ENCODE measurements around the gene TCF7L1. TPM values are rescaled to one million over a fixed set of nuclear protein-coding genes. Genes with fewer than 3 reads are reported as not detected.
A peak's percentile ranks its signal among the peaks of the same experiment; 100 is the strongest.

The TCF7L1 gene
- total RNA-seq, 1 donor from 2014 or later: 1.3 TPM

GRCh38 chr2:85245891-85246290, 112.7 kb downstream of the TCF7L1 start:
- no peaks in the 10 kb centered on the region for H3K27me3 ChIP-seq (ENCODE audit: control insufficient read depth, insufficient read depth, low read length)
- no peak for TF ChIP-seq CTCF (IDR thresholded peaks at IDR 0.05; ENCODE audit: insufficient read depth, low read length, severe bottlenecking)
- H3K36me3 ChIP-seq (ENCODE audit: control insufficient read depth, insufficient read depth, low read length): peaks cover 2% of the 10 kb centered on the region
- H3K4me3 ChIP-seq (ENCODE audit: low read depth, low read length): no peak overlapping the region
- DNase-seq (ENCODE audit: low read depth) (no peak), FAIRE-seq (no peak)

GRCh38 chr2:85246348-85246747, 113.2 kb downstream of the TCF7L1 start:
- Histone ChIP-seq H3K27me3 (ENCODE audit: control insufficient read depth, insufficient read depth, low read length) (no peaks in the 10 kb centered on the region), H3K36me3 (ENCODE audit: control insufficient read depth, insufficient read depth, low read length) (peaks cover 2% of the 10 kb centered on the region), H3K4me3 (ENCODE audit: low read depth, low read length) (no peak overlapping the region)
- peak; percentile 52 for DNase-seq (ENCODE audit: low read depth)
- TF ChIP-seq CTCF (IDR thresholded peaks at IDR 0.05; ENCODE audit: insufficient read depth, low read length, severe bottlenecking): no peak
- no peak for FAIRE-seq

- DNase-seq (ENCODE audit: low read depth) (no peak), FAIRE-seq (no peak)
- no peak for TF ChIP-seq CTCF (IDR thresholded peaks at IDR 0.05; ENCODE audit: insufficient read depth, low read length, severe bottlenecking)
Observed at GRCh38 chr2:85247610-85248009, 114.4 kb downstream of the TCF7L1 start.

GRCh38 chr2:85248773-85249509, 115.7 kb downstream of the TCF7L1 start:
- H3K4me3 ChIP-seq (ENCODE audit: low read depth, low read length): no peak overlapping the region
- peak; percentile 96 for DNase-seq (ENCODE audit: low read depth)
- no peaks in the 10 kb centered on the region for H3K36me3 ChIP-seq (ENCODE audit: control insufficient read depth, insufficient read depth, low read length)
- no peaks in the 10 kb centered on the region for H3K27me3 ChIP-seq (ENCODE audit: control insufficient read depth, insufficient read depth, low read length)
- no peak for FAIRE-seq
- no peak for TF ChIP-seq CTCF (IDR thresholded peaks at IDR 0.05; ENCODE audit: insufficient read depth, low read length, severe bottlenecking)

More at GRCh38 chr2:85247610-85248009, 114.4 kb downstream of the TCF7L1 start:
- H3K36me3 ChIP-seq (ENCODE audit: control insufficient read depth, insufficient read depth, low read length): no peaks in the 10 kb centered on the region
- no peak overlapping the region for H3K4me3 ChIP-seq (ENCODE audit: low read depth, low read length)
- no peaks in the 10 kb centered on the region for H3K27me3 ChIP-seq (ENCODE audit: control insufficient read depth, insufficient read depth, low read length)

GRCh38 chr2:85250045-85250444, 116.9 kb downstream of the TCF7L1 start:
- Histone ChIP-seq H3K36me3 (ENCODE audit: control insufficient read depth, insufficient read depth, low read length) (no peaks in the 10 kb centered on the region), H3K4me3 (ENCODE audit: low read depth, low read length) (no peak overlapping the region), H3K27me3 (ENCODE audit: control insufficient read depth, insufficient read depth, low read length) (no peaks in the 10 kb centered on the region)
- DNase-seq (ENCODE audit: low read depth): no peak
- TF ChIP-seq CTCF (IDR thresholded peaks at IDR 0.05; ENCODE audit: insufficient read depth, low read length, severe bottlenecking): no peak
- no peak for FAIRE-seq
